ENCODE results near the gene ADA. TPM values are rescaled to one million over a fixed set of nuclear protein-coding genes. Genes with fewer than 3 reads are reported as not detected.

ADA gene
- total and polyA plus RNA-seq, 2 of the 13 experiments (the other 11 are each of a cell fraction or from before 2014, with no cell fraction given), result 2.5 to 11.3 TPM

GRCh38 chr20:44609516-44610312 is 41.8 kb downstream of the ADA start (continued):
- no peak for TF ChIP-seq ZNF280D (CRISPR knock-in tag; IDR thresholded peaks at IDR 0.05)
- TF ChIP-seq SP4 (CRISPR knock-in tag; IDR thresholded peaks at IDR 0.05), result peak; percentile 62; the same call in 1 of the 2 replicates
- TF ChIP-seq ZNF263 (CRISPR knock-in tag; IDR thresholded peaks at IDR 0.05), result peak; percentile 77; the same call in 1 of the 2 replicates
- TF ChIP-seq NFRKB (IDR thresholded peaks at IDR 0.05), result no peak
- TF ChIP-seq HOXA7 (CRISPR knock-in tag; IDR thresholded peaks at IDR 0.05), result no peak
- peak; percentile 99 for TF ChIP-seq GLI4 (CRISPR knock-in tag; IDR thresholded peaks at IDR 0.05; ENCODE audit: borderline replicate concordance)
- peak; percentile 13 for TF ChIP-seq JARID2 (CRISPR knock-in tag; IDR thresholded peaks at IDR 0.05; ENCODE audit: insufficient replicate concordance)
- peak; percentile 14; the same call in 1 of the 2 replicates for TF ChIP-seq JUND (CRISPR knock-in tag; IDR thresholded peaks at IDR 0.05)
- peak; percentile 81; the same call in 1 of the 2 replicates for TF ChIP-seq ZBTB1 (CRISPR knock-in tag; IDR thresholded peaks at IDR 0.05; ENCODE audit: borderline replicate concordance)
- peak; percentile 93; the same call in 1 of the 2 replicates for TF ChIP-seq ZSCAN21 (CRISPR knock-in tag; IDR thresholded peaks at IDR 0.05; ENCODE audit: borderline replicate concordance)
- TF ChIP-seq ZNF644 (CRISPR knock-in tag; IDR thresholded peaks at IDR 0.05; ENCODE audit: low read depth), result peak; percentile 3; the same call in 1 of the 2 replicates
- no peak for TF ChIP-seq MYC (CRISPR knock-in tag; IDR thresholded peaks at IDR 0.05; ENCODE audit: borderline replicate concordance)
- TF ChIP-seq NR3C1 (CRISPR knock-in tag; IDR thresholded peaks at IDR 0.05), result no peak
- TF ChIP-seq KDM1A (CRISPR knock-in tag; IDR thresholded peaks at IDR 0.05), result no peak
- peak; percentile 80; the same call in 1 of the 2 replicates for TF ChIP-seq ZNF350 (CRISPR knock-in tag; IDR thresholded peaks at IDR 0.05; ENCODE audit: borderline replicate concordance, low read depth)
- no peak; the same call in 1 of the 2 replicates for TF ChIP-seq SP2 (CRISPR knock-in tag; IDR thresholded peaks at IDR 0.05)
- no peak; the same call in 1 of the 2 replicates for TF ChIP-seq NFE2L1 (CRISPR knock-in tag; IDR thresholded peaks at IDR 0.05; ENCODE audit: borderline replicate concordance)
- TF ChIP-seq ZSCAN31 (CRISPR knock-in tag; IDR thresholded peaks at IDR 0.05; ENCODE audit: low read depth), result peak; percentile 56; the same call in 1 of the 2 replicates
- TF ChIP-seq KLF13 (CRISPR knock-in tag; IDR thresholded peaks at IDR 0.05), result no peak
- peak; percentile 81; the same call in 1 of the 2 replicates for TF ChIP-seq ZNF333 (CRISPR knock-in tag; IDR thresholded peaks at IDR 0.05; ENCODE audit: borderline replicate concordance)
- no peak for TF ChIP-seq MTA3 (CRISPR knock-in tag; IDR thresholded peaks at IDR 0.05)
- no peak for TF ChIP-seq ZFP1 (CRISPR knock-in tag; IDR thresholded peaks at IDR 0.05)
- TF ChIP-seq ZFP36L2 (CRISPR knock-in tag; IDR thresholded peaks at IDR 0.05), result no peak; the same call in 1 of the 2 replicates
- no peak for TF ChIP-seq ZNF780A (CRISPR knock-in tag; IDR thresholded peaks at IDR 0.05)
- TF ChIP-seq ZNF530 (CRISPR knock-in tag; IDR thresholded peaks at IDR 0.05; ENCODE audit: low read depth), result no peak
- TF ChIP-seq ATF1 (CRISPR knock-in tag; IDR thresholded peaks at IDR 0.05), result no peak
- no peak for TF ChIP-seq REL (CRISPR knock-in tag; conservative IDR thresholded peaks at IDR 0.05)
- TF ChIP-seq AHR (CRISPR knock-in tag; IDR thresholded peaks at IDR 0.05), result 0 out of 2 replicates have a peak, but pooled peaks have one; percentile 67
- TF ChIP-seq GTF3A (CRISPR knock-in tag; conservative IDR thresholded peaks at IDR 0.05), result peak; percentile 89; the same call in 1 of the 2 replicates
- no peak; the same call in none of the 2 replicates for TF ChIP-seq NCOA2 (CRISPR knock-in tag; IDR thresholded peaks at IDR 0.05)
- peak; percentile 95 for TF ChIP-seq KAT8 (CRISPR knock-in tag; IDR thresholded peaks at IDR 0.05)

All from HepG2 (cell line).